GM10266 (cell line): ENCODE data around the gene HES1.
A peak's percentile ranks its signal among the peaks of the same experiment; 100 is the strongest.
"Not testable (repeated sequence)": the region's sequence is repeated elsewhere in the genome, so short reads cannot be mapped to it uniquely, and the experiment has no call there.

Experiments used
- DNase-seq: peaks from one replicate; pipeline ENCODE4 v3.0.0; 2012; ENCODE audit errors: extremely low spot score
- TF ChIP-seq, protein P1 (sequence below): IDR thresholded peaks from 2 replicates; pipeline ENCODE4 v1.5.1; 2012; ENCODE audit warnings: mild to moderate bottlenecking, low read depth; ENCODE audit not compliant: control insufficient read depth, insufficient read depth; ENCODE audit errors: missing control alignments

HES1 gene, protein sequence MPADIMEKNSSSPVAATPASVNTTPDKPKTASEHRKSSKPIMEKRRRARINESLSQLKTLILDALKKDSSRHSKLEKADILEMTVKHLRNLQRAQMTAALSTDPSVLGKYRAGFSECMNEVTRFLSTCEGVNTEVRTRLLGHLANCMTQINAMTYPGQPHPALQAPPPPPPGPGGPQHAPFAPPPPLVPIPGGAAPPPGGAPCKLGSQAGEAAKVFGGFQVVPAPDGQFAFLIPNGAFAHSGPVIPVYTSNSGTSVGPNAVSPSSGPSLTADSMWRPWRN

DNA sequence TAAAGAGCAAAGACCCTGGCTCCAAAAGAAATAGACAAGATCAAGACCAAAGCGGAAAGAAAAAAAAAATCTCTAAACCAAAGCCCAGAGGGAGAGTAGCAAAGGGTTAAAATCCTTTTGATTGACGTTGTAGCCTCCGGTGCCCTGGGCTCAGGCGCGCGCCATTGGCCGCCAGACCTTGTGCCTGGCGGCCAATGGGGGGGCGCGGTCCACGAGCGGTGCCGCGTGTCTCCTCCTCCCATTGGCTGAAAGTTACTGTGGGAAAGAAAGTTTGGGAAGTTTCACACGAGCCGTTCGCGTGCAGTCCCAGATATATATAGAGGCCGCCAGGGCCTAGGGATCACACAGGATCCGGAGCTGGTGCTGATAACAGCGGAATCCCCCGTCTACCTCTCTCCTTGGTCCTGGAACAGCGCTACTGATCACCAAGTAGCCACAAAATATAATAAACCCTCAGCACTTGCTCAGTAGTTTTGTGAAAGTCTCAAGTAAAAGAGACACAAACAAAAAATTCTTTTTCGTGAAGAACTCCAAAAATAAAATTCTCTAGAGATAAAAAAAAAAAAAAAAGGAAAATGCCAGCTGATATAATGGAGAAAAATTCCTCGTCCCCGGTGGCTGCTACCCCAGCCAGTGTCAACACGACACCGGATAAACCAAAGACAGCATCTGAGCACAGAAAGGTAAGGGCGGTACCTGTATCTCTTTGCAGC, at the start of gene HES1:
TSS of gene HES1 (plus strand) at position 343 of the 713 bp plus-strand sequence. CDS start at position 576, 233 bp downstream.
- DNase-seq = peak; percentile 93
- TF ChIP-seq, protein P1, sequence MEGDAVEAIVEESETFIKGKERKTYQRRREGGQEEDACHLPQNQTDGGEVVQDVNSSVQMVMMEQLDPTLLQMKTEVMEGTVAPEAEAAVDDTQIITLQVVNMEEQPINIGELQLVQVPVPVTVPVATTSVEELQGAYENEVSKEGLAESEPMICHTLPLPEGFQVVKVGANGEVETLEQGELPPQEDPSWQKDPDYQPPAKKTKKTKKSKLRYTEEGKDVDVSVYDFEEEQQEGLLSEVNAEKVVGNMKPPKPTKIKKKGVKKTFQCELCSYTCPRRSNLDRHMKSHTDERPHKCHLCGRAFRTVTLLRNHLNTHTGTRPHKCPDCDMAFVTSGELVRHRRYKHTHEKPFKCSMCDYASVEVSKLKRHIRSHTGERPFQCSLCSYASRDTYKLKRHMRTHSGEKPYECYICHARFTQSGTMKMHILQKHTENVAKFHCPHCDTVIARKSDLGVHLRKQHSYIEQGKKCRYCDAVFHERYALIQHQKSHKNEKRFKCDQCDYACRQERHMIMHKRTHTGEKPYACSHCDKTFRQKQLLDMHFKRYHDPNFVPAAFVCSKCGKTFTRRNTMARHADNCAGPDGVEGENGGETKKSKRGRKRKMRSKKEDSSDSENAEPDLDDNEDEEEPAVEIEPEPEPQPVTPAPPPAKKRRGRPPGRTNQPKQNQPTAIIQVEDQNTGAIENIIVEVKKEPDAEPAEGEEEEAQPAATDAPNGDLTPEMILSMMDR = no peak

DNA sequence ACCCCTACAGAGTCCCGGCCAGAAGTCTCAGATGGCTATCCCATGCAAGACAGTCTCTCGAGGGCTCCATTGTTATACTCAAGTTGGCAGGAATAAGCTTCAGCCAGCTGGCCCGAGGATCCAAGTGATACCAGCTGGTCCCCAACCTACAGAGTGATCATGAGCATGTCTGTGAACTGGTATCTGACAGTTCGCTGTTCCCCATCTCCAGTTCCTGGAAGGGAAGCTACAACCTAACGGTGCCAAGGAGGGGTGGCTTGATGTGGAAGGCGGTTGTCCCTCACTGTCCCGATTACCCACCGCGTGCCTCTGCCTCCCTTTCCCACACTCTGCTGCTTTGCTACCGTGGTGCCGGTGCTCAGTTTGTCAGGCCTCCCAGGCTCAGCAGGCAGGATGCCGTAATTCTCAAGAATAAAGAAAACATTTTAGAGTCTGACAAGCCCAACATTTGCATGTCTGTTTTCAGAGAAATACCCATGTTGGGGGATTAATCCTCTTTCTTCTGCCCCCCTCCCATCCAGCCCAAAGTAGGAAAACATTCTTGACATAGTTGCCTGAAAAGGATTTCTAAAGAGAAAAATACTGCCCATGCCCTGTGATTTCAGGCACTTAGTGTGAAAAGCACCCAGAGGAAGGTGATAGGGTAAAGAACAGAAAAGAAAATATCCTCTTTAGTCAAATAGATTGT, 49.4 kb upstream of the HES1 start:
- DNase-seq = no peak
- TF ChIP-seq, protein P1 = no peak

DNA sequence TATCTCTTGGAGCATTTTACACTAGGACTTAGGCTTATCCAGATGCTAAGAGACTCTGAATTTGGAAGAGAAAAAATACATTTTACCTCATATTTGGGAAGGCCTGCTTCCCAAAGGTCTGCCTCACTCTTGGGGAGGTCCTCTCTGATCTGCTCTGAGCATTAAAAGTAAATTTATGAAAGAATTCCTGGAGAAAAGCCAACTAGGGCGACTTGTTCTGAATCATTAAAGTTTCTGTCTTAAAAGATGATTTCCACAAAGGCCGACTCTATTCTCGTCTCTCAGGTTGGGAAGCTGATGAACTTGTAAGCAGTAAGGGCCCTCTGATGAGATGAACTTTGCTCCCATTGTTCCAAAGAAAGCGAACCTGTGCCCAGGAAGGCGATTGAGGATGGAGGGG, 48.7 kb upstream of the HES1 start:
- DNase-seq = no peak
- TF ChIP-seq, protein P1 = no peak

DNA sequence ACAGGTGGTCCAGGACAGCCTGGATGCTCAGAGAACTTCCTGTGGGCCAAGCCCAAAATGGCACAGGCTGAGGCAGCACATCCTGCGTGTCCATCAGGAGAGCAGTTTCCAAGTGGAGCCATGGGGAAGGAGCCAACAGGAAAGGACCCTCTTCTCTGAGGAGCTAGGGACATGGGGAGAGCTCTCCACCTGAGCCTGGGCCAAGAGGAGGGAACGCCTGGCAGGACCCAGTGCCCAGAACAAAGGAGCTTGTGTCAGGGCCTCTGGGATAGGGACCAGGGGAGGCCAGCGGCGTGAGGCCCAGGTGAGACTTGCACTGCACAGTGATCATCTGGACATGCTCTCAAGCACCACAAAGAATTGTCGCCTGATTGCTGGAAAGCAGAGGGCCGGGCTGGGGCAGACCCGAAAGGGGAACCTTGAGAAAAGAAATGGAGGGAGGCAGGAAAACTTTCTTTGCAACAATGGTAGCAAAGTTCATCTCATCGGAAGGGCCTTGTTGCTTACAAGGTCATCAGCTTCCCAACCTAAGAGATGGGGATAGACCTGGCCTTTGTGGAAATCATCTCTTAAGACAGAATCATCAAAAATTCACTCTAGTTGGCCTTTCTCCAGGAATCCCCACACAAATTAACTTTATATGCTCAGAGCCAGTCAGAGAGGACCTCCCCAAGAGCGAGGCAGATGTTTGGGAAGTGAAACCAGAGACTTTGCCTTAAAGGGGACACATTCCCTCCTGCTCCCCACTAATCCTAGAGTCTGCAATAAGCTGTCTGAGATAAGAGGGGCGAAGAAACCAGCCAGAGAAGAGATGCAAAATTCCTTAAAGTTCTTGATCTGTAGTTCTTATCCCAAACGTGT, 47.7 kb upstream of the HES1 start:
- TF ChIP-seq, protein P1 = no peak
- no peak for DNase-seq

DNA sequence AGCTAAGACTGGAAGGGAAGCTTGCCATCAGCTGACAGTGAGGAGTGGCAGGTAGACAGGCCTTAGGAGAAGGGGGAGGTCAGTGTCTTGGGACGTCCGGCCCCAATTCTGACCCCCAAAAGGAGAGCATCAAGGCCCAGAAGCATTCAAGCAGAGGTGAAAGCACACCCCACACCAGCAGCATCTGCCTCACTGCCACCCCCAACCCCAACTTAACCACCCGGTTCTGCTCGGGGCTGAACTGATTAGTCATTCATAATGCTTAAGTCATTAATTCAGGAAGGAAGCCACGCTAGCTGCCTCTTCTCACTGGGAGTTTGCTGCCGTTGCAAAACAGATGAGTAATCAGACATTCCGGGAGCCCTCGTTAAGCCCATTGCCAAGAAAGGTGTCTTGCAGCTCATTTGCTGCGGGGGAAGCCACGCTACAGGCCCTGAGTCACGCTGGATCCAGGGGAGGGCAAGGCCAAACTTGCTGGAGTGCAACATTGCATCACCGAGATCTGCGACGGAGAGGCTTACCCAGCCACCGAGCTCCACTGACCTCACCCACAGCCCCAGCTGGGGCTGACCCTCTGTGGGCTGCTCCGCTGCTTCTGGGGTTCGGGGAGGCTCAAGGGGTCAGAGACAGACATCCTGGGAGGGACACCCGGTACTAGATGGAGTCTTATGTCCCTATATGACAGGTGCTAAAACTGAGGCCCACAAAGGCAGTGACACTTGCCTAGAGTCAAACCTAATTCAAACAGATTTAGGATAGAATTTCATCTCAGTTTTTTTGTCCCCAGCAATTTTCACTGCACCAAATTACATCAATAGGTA, 46.4 kb upstream of the HES1 start:
- TF ChIP-seq, protein P1 = no peak

DNA sequence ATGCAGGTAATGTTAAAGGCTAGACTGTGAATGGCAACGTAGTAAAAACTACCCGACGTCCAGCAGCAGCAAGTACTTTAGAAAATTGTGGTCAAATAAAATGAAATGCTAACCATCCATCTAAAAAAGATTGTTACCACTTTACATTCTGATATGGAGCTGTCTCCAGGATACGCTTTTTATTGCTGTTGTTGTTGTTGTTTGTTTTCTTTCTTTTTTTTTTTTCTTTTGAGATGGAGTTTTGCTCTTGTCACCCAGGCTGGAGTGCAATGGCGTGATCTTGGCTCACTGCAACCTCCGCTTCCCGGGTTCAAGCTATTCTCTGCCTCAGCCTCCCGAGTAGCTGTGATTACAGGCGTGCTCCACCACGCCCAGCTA, 45.8 kb upstream of the HES1 start:
- DNase-seq = not testable (repeated sequence)

More for the DNA sequence above, 46.4 kb upstream of the HES1 start:
- peak; percentile 50 for DNase-seq
